Activated CD4-positive, alpha-beta T cell treated with anti-CD3 and anti-CD28 coated beads, Interleukin-2, Interleukin-4, amounts not matched to agents 100 ng/mL and 50 ng/mL, durations not matched to agents 16 hours and 8 hours (primary cell): ENCODE measurements around the gene GET3.
"Not testable (repeated sequence)": the region's sequence is repeated elsewhere in the genome, so short reads cannot be mapped to it uniquely, and the experiment has no call there.

ENCODE experiments used
- DNase-seq: peaks from one replicate; pipeline ENCODE4 v3.0.0-alpha.2; 2020; ENCODE audit warnings: low spot score

GET3 gene

DNA sequence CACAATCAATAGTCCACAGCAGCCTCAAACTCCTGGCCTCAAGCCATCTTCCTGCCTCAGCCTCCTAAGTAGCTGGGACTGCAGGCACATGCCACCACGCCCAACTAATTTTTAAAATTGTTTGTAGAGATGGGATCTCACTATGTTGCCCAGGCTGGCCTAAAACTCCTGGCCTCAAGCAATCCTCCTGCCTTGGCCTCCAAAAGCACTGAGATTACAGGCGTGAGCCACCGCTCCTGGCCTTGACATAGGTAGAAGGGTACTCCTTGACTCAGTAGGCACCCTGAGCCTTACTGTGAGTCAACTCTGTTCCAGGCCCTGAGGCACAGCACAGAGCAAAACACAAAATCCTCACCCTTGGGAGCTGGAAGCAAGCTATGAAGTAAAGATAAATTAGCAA lies 21.4 kb upstream of the GET3 start:
- DNase-seq: no peak

DNA sequence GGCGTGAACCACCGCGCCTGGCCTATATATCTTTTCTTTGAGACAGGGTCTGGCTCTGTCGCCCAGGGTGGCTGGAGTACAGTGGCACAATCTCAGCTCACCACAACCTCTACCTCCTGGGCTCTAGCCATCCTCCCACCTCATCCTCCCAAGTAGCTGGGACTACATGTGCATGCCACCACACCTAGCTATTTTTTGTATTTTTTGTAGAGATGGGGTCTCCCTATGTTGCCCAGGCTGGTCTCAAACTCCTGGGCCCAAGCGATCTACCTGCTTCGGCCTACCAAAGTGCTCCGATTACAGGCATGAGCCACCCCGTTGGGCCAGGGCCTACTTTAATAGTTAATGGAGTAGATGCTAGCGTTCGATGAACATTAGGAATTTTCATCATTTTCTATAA lies 17.0 kb upstream of the GET3 start:
- no peak for DNase-seq

DNA sequence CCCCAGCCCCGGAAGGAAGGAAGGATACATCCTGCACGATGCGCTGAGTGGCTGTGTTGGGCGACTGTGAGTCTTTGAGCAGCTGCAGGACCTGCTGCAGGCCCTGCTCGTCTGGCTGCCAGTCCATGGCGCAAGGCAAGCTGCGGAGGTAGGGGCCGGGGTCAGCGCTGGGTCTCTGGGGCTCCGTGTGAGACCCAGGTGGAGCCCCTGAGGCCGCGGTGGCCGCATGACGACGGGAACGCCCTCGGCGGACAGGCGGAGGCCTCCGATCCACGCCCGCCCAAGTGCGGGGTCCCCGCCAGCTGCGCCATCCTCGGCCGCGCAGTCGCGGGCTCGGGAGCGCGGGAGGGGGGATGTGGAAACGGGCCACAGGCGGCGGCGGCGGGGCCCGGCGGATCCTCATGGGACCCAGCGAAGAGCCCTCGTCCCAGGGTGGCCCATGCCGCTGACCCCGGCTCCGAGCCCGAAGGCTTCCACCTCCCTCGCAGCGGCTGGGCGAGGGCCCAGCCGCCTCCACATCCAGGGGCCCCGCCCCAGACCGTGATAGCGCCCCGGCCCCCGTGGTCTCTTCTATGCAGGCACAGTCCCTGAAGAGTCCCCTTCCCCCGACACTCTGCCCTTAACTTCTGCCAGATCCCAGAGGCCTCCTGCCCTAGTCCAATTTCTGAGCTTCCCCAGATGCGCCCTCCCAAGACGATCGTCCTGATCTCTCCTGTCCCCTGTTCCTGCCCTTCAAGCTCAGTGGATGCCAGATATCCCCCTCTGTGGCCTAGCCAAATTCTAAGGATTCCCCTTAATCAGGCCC lies 16.2 kb upstream of the GET3 start:
- no peak for DNase-seq

DNA sequence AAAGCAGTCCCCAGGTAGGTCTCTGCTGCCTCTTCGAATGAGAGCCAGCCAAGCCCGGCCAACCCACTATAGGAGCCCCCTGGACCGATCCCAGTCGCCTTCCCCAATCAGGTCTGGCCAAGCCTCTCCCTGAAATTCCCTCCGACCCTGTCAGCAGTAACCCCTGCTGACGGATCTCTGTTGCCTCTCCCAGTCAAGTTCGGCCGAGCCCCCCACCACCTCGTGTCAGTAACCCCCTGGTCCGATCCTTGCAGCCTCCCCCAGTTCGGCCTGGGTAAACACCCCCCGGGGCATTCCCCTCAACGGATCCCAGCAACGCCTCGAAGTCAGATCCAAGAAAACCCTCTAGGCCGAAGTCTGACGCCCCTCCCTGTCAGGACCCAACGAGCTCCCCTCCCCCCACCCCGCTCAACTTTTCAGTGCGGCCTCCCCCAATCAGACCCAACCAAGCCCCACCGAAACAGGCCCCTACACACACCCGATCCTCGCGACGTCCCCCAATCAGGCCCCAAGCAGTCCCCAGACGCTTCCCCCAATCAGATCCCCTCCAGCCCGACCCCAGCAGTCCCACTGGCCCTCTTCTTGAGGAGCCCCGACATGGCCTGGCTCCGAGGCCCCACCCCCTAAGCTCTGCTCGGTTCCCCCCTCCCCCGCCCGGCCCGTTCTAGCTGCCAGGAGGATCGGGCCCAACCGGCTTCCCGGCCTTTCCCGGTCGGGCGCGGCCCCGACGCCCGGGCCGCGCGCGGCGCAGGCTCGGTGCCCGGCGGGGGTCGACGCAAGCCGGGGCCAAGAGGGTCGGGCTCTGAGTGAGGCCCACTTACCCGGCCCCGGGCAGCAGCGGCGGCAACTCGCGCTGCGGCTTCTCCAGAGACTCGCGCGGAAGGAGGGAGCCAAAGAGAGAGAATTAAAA lies 15.4 kb upstream of the GET3 start:
- DNase-seq: peak; percentile 41

DNA sequence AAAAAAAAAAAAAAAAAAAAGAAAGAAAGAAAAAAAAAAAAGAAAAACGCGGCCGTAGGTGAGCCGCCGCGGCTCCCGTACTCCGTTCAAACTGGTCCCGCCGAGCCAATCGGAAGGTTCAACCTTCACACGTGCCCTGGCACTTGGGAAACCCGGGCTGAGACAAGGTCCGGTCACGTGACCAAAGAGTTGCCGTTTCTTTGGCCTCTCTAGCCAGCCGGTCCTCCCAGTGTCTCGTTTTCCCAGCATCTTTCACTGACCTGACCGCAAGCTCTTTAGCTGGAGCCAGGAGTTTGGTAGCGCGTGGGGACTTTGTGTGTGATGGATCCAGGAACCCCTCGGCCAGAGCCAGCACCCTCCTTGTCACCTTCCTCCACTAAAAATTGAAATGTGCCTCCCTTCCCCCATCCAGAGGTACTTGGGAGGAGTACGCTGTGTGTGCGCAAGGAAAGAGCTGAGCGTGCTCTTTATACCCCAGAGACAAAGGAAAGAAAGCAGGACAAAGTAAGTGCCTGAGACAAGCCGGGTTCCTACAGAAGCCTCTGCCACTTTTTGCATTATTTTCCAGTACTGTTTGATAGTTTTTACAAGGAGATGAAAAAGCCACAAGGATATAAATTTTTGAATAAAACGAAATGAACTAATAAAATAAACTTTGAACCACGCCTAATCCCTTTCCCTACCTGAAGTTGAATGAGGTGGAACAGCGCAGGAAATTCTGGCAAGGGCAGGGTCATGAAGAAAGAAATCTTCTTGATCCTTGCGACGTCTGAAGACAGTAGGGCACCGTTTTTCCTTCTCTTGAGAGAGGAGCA lies 14.5 kb upstream of the GET3 start:
- DNase-seq: peak; percentile 98

DNA sequence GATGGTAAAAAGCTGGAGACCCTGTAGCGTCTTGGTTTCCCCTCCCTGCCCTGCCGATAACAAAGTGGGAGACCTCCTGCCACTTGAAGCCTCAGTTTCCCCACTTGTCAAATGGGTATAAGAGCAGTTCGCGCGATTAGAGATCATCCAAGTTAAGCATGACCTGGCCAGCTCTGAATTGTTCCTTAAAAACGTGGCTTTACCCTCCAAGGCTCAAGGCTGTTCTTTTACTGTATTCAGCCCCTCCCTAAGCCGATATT lies 14.0 kb upstream of the GET3 start:
- DNase-seq: no peak

DNA sequence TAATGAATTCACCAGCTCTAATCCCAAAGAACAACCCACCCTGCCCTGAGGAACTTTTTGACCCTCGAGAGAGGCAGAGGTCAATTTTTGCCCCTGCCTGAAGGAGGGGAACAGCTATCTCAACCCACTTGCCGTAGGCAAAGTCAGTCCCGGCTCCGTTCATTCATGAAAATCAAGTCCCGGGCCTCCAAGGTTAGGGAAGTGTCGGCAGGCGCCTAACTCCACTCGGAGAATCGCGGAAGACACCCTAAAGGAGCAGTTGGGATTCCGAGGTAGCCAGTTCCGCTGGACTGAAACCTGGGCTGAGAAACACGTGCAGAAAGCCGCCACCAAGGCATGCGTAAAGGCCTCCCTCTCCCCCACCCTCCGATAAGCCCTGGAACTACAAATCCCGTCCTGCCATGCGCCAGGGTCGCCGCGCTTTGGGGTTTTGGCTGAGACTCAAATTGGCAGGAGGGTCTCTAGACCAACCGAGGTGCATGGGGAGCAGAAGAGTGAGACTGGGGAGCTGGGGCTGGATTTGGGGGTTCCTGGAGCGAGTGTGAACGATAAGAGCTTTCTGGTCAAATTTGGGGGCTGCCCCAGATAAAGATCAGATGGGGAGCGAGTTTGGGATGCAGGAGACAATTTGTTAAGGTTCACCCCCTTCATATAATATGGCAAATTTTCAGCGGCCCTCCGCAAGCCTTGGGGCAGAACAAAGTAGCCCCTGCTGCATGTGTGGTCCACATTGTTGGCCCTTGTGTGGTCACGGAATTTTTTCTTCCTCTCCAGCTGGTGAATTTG lies 13.5 kb upstream of the GET3 start, which contains the start of gene TNPO2:
TSS of gene TNPO2 (minus strand) at position 292 of the 786 bp plus-strand sequence. CDS start 2,955 bp downstream, outside the sequence.
- peak; percentile 86 for DNase-seq

DNA sequence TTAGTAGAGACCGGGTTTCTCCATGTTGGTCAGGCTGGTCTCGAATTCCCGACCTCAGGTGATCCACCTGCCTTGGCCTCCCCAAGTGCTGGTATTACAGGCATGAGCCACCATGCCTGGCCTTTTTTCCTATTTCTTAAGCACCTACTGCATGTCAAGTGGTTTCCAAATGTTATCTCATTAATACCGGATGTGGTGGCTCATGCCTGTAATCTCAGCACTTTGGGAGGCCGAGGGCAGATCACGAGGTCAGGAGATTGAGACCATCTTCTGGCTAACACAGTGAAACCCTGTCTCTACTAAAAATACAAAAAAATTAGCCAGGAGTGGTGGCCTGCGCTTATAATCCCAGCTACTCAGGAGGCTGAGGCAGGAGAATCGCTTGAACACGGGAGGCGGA lies 11.7 kb upstream of the GET3 start:
- not testable (repeated sequence) for DNase-seq

DNA sequence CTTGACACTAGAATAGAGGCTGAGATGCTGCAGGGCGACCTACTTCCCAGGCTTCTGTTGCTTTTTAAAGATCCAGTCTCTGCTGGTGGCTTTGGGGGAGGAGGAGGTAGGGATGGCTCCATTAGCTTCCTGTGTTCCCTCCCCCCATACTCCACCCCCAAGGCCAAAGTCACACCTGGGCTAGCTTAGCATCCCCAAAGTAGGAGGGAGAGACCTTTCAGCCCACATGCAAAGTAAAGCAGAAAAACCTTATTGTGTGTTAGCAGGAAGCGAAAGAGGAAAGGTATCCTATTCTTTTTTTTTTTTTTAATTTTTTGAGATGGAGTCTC lies 10.3 kb upstream of the GET3 start:
- no peak for DNase-seq

DNA sequence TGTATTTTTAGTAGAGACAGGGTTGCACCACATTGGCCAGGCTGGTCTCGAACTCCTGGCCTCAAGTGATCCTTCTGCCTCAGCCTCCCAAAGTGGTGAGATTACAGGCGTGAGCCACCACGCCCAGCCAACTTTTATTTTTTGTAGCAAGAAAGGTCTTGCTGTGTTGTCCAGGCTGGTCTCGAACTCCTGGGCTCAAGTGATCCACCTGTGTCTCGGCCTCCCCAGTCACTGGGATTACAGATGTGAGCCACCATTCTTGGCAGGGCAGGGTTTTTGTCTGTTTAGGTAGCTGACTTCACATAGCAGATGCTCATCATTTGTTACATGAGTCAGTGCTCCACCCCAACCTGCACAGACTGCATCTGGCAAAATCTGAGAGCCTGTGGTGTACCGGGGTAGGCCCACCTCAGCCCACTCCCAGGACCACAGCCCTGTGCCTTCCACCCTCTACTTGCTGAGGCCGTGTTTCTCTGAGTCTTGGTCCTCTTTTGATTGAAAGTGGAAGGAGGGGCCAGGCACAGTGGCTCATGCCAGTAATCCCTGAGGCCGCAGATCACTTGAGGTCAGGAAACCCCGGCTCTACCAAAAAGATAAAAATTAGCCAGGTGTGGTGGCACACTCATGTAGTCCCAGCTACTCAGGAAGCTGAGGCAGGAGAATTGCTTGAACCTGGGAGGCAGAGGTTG lies 9.4 kb upstream of the GET3 start:
- no peak for DNase-seq

DNA sequence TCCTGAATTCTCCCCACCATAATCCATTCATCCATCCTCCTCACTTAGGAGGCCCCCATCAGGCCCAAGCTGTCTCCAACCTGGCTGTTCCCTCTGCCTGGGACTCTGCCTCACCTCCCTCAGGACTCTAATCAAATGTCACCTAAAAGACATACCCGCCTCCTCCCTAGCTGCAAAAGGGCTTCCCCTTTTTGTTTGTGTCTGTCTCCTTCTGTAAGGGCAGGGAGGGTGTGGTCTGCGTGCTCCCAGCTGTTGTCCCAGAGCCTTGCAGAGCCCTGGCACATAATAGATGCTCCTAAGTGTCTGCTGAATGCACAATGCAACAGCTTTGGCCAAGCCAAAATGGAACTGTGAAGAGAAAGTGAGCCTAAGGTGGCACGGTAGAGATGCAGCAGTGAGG lies 7.2 kb upstream of the GET3 start:
- no peak for DNase-seq

DNA sequence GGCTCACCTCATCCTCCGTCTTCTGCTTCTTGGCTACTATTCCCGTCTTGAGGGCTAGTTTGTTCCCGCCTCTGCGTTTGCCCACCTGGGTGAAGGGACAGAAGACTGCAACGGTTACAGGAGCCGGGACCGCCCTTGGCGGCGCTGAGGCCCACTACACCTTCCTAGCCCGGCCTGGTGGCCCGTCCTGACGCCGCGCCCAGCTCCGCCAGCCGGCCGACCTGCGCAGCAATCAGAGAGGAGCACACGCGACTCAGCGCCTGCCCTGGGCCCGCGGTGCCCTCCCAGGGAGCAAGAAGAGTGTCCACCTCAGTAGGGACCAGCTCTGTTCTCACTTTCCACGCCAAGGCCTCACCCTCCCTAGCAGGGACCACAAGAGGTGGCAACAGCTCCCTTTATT lies 6.0 kb upstream of the GET3 start:
- no peak for DNase-seq

DNA sequence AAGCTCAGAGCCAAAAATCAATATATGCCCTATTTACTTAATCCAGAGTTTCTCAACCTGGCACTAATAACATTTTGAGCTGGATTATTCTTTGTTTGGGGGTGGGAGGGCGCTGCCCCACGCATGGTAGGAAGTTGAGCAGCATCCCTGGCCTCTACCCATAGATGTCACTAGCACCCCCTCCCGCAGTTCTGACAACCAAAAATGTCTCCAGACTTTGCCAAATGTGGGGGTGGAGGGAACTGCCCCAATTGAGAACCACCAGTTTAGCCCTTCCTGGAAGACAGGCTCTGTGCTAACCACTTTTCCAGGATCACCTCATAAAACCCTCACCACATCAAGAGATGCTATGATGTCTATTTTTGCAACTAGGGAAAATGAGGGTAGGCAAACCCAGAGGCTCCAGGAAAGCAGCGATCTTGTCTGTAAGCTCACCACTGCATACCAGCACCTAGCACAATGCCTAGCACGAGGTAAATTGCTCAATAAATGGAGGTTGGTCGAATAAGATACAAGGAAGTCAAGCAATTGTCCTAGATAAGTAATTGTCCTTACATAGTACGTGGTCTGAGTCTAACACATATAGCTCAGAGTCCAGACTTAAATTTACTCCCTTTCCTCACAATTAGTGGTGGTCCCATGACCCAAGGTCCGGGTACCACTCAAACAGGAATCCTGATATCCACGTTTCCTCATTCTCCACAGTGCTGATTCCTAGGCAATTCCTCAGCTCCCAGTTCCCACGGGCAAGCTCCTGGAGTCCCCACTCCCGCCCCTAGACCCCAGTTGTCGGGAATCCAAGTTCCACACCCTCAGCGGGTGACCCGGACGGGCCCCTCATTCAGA lies 3.7 kb upstream of the GET3 start:
- DNase-seq: peak; percentile 78

DNA sequence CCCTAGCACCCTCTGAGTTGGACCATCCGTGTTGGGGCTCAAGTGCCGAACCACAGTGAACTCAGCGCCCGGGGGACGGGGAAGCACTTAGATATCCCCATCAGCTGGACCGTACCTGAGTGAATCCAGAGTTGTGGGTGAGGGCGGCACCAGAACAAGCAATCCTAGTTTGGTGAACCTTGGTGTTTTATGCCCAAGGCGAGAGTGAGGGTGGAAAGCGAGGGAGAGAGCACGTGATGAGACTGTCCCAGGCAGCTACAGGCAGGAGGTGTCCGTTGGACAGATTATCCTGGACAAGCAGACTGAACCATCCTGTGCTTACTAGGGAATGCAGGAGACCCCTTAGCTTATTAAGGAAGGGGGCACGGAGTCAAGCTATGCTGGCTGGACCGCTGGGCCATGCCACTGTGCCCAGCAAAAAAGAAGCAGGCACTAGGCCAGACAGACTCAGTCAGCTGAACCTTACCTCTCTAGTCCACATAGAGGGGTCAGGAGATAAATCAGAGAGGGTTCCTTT lies 596 bp downstream of the GET3 start:
- DNase-seq: no peak

DNA sequence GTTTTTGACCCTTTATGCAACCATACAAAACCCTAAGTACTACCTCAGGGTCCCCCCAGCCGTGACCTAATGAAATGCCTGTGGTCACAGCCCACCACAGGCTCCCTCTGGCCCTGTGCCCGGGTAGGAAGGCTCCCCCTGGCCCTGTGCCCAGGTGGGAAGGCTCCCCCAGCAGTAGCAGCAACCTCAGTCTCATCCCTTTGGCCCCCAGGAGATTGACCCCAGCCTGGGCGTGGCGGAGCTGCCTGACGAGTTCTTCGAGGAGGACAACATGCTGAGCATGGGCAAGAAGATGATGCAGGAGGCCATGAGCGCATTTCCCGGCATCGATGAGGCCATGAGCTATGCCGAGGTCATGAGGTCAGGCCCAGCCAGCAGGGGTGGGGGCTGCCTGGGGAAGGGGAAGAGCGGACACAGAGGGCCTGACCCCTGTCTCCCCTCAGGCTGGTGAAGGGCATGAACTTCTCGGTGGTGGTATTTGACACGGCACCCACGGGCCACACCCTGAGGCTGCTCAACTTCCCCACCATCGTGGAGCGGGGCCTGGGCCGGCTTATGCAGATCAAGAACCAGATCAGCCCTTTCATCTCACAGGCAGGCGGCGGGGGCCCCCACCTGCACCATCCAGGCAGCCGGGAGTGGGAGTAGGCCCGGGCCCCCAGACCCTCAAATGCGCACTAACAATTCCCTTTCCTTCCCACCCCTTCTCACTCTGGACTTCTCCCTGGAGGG lies 8.0 kb downstream of the GET3 start:
- no peak for DNase-seq

DNA sequence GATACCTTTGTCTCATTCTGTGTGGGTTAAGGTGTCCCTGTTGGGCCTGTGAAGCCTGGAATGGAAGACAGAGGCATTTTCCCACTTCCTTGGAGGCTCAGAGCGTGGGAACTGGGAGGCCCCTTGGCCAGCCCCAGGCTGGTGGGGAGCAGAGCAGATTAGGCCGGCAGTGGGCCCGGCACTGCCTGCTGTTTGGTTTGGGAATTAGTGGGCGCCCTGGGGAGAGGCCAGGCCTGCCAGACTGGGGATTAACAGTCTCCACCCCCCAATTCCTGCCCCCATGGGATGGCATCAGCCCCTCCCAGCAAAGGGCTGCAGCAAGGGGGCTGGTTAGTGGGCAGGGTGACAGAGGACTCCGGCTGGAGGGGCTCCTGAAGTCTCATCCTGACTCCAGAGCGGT lies 11.2 kb downstream of the GET3 start:
- DNase-seq: no peak

DNA sequence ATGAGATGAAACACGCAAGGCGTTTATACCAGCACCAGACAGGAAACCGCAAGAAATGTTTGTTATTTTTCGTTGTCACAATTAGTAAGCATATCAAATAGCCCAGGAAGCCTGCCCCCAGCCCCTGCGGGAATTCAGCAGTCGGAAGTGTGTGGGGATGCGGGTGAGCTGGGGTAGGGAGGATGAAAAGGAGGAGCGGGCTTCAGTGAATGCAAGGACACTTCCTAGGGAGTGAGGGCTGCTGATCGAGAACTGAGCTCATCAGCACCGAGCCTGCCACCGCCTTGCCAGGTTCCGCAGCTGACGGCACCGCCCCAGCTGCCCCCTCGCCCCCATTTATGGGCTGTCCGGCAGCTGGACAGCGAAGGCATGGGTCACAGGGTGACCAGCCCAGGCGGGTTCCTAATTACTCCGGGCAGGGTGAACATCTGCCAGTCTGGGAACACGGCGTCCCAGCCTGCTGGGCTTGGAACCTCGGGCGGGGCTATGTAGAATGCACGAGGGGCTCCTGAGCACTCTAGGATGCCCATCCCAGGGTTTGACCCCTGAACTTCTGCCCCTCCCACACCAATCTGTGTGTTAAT lies 12.7 kb downstream of the GET3 start:
- DNase-seq: no peak

DNA sequence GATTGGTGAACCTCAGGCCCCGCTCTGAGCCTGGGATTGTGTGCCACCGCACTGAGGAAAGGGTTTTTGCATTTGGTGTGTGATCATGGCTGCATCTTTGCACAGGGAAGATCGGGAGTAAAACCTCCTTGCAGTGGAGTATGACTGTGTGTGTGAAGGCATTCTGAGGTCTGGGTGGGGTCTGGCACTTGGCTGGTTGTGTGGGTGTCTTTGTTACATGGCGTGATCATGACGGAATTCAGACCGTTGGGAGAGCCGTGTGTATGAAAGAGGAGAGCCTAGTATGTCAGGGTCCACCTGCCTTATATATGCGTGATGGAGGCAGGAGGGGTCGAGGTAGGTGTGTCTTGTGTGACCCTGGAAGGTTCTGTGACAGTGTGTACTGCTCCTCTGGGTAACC lies 13.6 kb downstream of the GET3 start:
- no peak for DNase-seq

DNA sequence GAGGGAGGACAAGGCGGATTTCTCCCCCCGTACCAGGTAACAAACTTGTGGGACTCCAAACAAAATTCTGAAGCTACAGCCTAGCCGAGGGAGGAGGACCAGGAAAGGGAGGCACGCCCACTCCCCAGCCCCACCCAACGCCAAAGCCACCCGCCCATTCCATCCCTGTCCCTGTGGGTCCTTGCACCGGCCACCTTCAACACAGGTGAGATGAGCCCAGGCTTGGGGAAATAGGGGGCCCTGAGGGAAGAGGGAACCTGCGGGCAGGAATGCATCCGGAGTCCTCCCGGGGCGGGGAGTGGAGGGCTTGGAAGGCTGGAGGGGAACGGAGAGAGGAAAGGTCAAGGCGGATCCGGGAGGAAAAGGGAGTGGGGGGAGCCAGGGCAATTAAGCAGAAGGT lies 14.3 kb downstream of the GET3 start, which contains the start of gene BEST2:
TSS of gene BEST2 (plus strand) at position 157 of the 400 bp plus-strand sequence. CDS start 802 bp downstream, outside the sequence.
- DNase-seq: no peak
